K562 (cell line): Measurements from ENCODE around the gene KLF4. TPM values are rescaled to one million over a fixed set of nuclear protein-coding genes. Genes with fewer than 3 reads are reported as not detected.

Source experiments
- CXXC5 ChIP-seq: fragments of 250-450 bp; sonication (Bioruptor Pico); IDR thresholded peaks from 2 replicates; pipeline ENCODE4 v1.8.0; 2022; ENCODE audit warnings: inconsistent platforms, mild to moderate bottlenecking, moderate library complexity
- DEAF1 ChIP-seq: fragments of 450-650 bp; formaldehyde crosslinking; IDR thresholded peaks from 2 replicates; pipeline ENCODE4 v1.4.0; 2020; ENCODE audit warnings: mild to moderate bottlenecking, moderate library complexity
- DMBX1 ChIP-seq: fragments of 250-450 bp; sonication (Bioruptor Pico); IDR thresholded peaks from 2 replicates; pipeline ENCODE4 v1.8.0; 2022; ENCODE audit warnings: inconsistent platforms, mild to moderate bottlenecking, moderate library complexity, borderline replicate concordance
- FOSL1 ChIP-seq: fragments of 200-800 bp; sonication (Bioruptor generic); conservative IDR thresholded peaks from 2 replicates; pipeline ENCODE4 v1.6.1; 2016; ENCODE audit warnings: missing genetic modification characterization, missing compliant biosample characterization
- GABPB1 ChIP-seq: sonication (generic); formaldehyde crosslinking; IDR thresholded peaks from 2 replicates; pipeline ENCODE4 v1.8.0; 2022; ENCODE audit warnings: mild to moderate bottlenecking, missing genetic modification reagents
- HMGN3 ChIP-seq: IDR thresholded peaks from 2 replicates; pipeline ENCODE4 v1.6.1; 2011; ENCODE audit warnings: borderline replicate concordance, low read depth, mild to moderate bottlenecking, mixed read lengths, low read length; ENCODE audit not compliant: insufficient read length; ENCODE audit errors: extremely low read depth
- HNRNPL ChIP-seq: fragments of 200-400 bp; formaldehyde crosslinking; IDR thresholded peaks from 2 replicates; pipeline ENCODE4 v1.6.1; 2017; ENCODE audit warnings: low read depth, mild to moderate bottlenecking, low read length
- MAZ ChIP-seq, 2 experiments: fragments of 450-650 bp in 1 of 2; sonication (generic) in 1 of 2; formaldehyde crosslinking; IDR thresholded peaks in 1 of 2; conservative IDR thresholded peaks in 1 of 2; 2 replicates each; pipeline versions ENCODE4 v1.4.0 to v1.5.0; 2020; ENCODE audit warnings: mild to moderate bottlenecking in 1 of 2, missing genetic modification reagents in 1 of 2
- MNT ChIP-seq, 2 experiments: fragments of 450-650 bp; conservative IDR thresholded peaks; 2 replicates each; pipeline ENCODE4 v1.6.1; 2017; ENCODE audit warnings: mild to moderate bottlenecking in 2 of 2, moderate library complexity in 2 of 2
- polyA plus RNA-seq, 8 experiments: library from polyadenylated mRNA; depleted of rRNA in 4 of 8; stranded (reverse) in 5 of 8; unstranded in 3 of 8; fragments of >200 nt; fragmentation: Nextera tagmentation in 2 of 8; fragmentation: Illumina TruSeq in 1 of 8; extraction: Ambion mirVana in 2 of 8; extraction: Trizol in 1 of 8; gene quantifications; 2 replicates each; pipeline versions ENCODE4 v1.2.1 to v1.2.3, GENCODE V29; 2011 to 2014; ENCODE audit warnings: inconsistent platforms in 1 of 8, missing spikeins in 1 of 8
- total RNA-seq, 7 experiments: library from RNA; depleted of rRNA in 6 of 7; stranded (reverse); fragments of >200 nt in 6 of 7; fragmentation: Illumina TruSeq in 2 of 7; extraction: Trizol in 2 of 7; gene quantifications; 2 replicates each; pipeline versions ENCODE4 v1.2.1 to v1.2.3, GENCODE V29; 2011 to 2021; ENCODE audit warnings: low replicate concordance in 1 of 7
- TF ChIP-seq, protein P1 (sequence below): fragments of 450-650 bp; IDR thresholded peaks from 2 replicates; pipeline ENCODE4 v1.6.1; 2016; ENCODE audit warnings: low read depth
- TF ChIP-seq, protein P2 (sequence below), 2 experiments: fragments of 200-800 bp in 1 of 2; sonication (Bioruptor generic) in 1 of 2; sonication (generic) in 1 of 2; formaldehyde crosslinking in 1 of 2; IDR thresholded peaks in 1 of 2; conservative IDR thresholded peaks in 1 of 2; 2 replicates each; pipeline versions ENCODE4 v1.5.0 to v1.6.1; 2016 to 2020; ENCODE audit warnings: missing compliant biosample characterization in 1 of 2, missing genetic modification characterization in 1 of 2, missing genetic modification reagents in 1 of 2

KLF4 gene
- total and polyA plus RNA-seq, 9 of the 15 experiments (the other 6 are each of a cell fraction or from before 2014, with no cell fraction given): 0.04 to 0.95 (median 0.22) TPM

DNA sequence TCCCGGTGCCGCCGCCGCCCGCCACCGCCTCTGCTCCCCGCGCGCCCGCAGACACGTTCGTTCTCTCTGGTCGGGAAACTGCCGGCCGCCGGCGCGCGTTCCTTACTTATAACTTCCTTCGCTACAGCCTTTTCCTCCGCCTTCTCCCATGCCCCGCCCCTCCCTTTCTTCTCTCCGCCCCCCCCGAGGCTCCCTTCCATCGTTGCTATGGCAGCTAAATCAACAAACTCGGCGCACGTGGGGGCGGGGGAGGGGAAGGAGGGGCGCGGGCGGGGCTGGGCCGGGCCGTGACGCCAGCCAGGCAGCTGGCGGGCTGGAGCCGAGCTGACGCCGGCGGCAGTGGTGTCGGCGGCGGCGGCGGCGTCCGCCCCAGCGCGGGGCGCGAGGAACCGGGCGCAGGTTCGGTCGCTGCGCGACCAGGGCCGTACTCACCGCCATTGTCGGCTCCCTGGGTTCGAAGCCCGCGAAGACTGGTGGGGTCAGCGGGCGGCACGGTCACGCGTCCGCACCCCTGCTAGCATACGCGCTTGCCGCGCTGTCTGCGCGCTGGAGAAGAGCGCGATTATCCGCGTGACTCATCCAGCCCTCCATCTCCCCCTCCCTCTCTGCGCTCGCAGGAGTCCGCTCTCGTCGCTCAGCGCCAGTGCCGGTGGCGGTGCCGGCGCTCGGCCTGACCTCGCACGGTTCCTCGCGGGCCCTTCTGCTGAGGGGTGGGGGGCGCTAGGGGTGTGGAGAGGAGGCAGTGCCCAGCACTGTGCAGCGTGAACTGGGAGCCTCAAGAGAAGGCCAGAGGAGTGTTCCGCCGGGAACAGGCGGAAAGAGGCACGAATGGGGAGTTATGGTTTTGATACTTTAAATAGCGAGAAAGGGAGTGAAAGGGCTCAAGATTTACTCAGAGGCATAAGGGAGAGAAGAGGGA lies at the start of gene KLF4 (continued):
- TF ChIP-seq, protein P1, sequence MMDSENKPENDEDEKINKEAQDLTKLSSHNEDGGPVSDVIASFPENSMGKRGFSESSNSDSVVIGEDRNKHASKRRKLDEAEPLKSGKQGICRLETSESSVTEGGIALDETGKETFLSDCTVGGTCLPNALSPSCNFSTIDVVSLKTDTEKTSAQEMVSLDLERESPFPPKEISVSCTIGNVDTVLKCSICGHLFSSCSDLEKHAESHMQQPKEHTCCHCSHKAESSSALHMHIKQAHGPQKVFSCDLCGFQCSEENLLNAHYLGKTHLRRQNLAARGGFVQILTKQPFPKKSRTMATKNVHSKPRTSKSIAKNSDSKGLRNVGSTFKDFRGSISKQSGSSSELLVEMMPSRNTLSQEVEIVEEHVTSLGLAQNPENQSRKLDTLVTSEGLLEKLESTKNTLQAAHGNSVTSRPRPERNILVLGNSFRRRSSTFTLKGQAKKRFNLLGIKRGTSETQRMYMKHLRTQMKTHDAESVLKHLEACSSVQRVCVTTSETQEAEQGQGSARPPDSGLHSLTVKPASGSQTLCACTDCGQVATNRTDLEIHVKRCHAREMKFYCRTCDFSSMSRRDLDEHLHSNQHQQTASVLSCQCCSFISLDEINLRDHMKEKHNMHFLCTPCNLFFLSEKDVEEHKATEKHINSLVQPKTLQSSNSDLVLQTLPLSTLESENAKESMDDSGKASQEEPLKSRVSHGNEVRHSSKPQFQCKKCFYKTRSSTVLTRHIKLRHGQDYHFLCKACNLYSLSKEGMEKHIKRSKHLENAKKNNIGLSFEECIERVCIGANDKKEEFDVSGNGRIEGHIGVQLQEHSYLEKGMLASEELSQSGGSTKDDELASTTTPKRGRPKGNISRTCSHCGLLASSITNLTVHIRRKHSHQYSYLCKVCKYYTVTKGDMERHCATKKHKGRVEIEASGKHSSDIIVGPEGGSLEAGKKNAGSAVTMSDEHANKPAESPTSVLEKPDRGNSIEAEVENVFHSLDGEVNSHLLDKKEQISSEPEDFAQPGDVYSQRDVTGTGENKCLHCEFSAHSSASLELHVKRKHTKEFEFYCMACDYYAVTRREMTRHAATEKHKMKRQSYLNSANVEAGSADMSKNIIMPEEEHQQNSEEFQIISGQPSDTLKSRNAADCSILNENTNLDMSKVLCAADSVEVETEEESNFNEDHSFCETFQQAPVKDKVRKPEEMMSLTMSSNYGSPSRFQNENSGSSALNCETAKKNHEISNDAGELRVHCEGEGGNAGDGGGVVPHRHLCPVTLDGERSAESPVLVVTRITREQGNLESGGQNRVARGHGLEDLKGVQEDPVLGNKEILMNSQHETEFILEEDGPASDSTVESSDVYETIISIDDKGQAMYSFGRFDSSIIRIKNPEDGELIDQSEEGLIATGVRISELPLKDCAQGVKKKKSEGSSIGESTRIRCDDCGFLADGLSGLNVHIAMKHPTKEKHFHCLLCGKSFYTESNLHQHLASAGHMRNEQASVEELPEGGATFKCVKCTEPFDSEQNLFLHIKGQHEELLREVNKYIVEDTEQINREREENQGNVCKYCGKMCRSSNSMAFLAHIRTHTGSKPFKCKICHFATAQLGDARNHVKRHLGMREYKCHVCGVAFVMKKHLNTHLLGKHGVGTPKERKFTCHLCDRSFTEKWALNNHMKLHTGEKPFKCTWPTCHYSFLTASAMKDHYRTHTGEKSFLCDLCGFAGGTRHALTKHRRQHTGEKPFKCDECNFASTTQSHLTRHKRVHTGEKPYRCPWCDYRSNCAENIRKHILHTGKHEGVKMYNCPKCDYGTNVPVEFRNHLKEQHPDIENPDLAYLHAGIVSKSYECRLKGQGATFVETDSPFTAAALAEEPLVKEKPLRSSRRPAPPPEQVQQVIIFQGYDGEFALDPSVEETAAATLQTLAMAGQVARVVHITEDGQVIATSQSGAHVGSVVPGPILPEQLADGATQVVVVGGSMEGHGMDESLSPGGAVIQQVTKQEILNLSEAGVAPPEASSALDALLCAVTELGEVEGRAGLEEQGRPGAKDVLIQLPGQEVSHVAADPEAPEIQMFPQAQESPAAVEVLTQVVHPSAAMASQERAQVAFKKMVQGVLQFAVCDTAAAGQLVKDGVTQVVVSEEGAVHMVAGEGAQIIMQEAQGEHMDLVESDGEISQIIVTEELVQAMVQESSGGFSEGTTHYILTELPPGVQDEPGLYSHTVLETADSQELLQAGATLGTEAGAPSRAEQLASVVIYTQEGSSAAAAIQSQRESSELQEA: no peak
- TF ChIP-seq, protein P2, sequence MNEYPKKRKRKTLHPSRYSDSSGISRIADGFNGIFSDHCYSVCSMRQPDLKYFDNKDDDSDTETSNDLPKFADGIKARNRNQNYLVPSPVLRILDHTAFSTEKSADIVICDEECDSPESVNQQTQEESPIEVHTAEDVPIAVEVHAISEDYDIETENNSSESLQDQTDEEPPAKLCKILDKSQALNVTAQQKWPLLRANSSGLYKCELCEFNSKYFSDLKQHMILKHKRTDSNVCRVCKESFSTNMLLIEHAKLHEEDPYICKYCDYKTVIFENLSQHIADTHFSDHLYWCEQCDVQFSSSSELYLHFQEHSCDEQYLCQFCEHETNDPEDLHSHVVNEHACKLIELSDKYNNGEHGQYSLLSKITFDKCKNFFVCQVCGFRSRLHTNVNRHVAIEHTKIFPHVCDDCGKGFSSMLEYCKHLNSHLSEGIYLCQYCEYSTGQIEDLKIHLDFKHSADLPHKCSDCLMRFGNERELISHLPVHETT (CRISPR knock-in tag; conservative IDR thresholded peaks at IDR 0.05 in 1 of 2, IDR thresholded peaks at IDR 0.05 in 1 of 2): 0 out of 4 replicates have a peak, but pooled peaks of 1 of the 2 experiments have one; percentile 61
- TF ChIP-seq DMBX1 (CRISPR knock-in tag): no peak
- TF ChIP-seq HNRNPL: no peak
- peak in 1 of 2 experiments; percentile 67 for TF ChIP-seq MAZ (CRISPR knock-in tag; conservative IDR thresholded peaks at IDR 0.05 in 1 of 2, IDR thresholded peaks at IDR 0.05 in 1 of 2)
- no peak; the same call in 1 of the 2 replicates for TF ChIP-seq GABPB1
- TF ChIP-seq MNT (conservative IDR thresholded peaks at IDR 0.05): peak; percentile 70 to 85; a peak in 3 of 4 replicates
- TF ChIP-seq HMGN3: peak; percentile 49
- TF ChIP-seq FOSL1: peak; percentile 77
- TF ChIP-seq CXXC5 (CRISPR knock-in tag): peak; percentile 67
- no peak for TF ChIP-seq DEAF1 (CRISPR knock-in tag)
